ENCODE data around the gene NFYC.
A peak's percentile ranks its signal among the peaks of the same experiment; 100 is the strongest.

NFYC gene

GRCh38 chr1:40783001-40783905 is 91.7 kb downstream of the NFYC start, which contains the start of gene KCNQ4:
Gene KCNQ4, plus strand, starts transcription at chr1:40783787. Its CDS starts 307 bp downstream, at chr1:40784094.
- peak within 1 kb of the TSS; percentile 17 for H3K4me3 ChIP-seq (ENCODE audit: low read depth, low read length)
- TF ChIP-seq CTCF (IDR thresholded peaks at IDR 0.05; ENCODE audit: low read depth, low read length) = no peak

GRCh38 chr1:40784141-40784770 is 92.8 kb downstream of the NFYC start:
- DNase-seq (ENCODE audit: low read depth, low spot score) = no peak
- peak overlapping the region; percentile 3 for H3K4me3 ChIP-seq (ENCODE audit: low read depth, low read length)
- no peak for TF ChIP-seq CTCF (IDR thresholded peaks at IDR 0.05; ENCODE audit: low read depth, low read length)
- in situ Hi-C loops (cut with HindIII; ENCODE audit: low sequenced_read_pairs) = no loop called here

More at GRCh38 chr1:40783001-40783905, 91.7 kb downstream of the NFYC start, which contains the start of gene KCNQ4:
- in situ Hi-C loops (cut with HindIII; ENCODE audit: low sequenced_read_pairs) = no loop called here
- no peak for DNase-seq (ENCODE audit: low read depth, low spot score)

GRCh38 chr1:40784771-40785151 is 93.3 kb downstream of the NFYC start:
- TF ChIP-seq CTCF (IDR thresholded peaks at IDR 0.05; ENCODE audit: low read depth, low read length) = no peak
- DNase-seq (ENCODE audit: low read depth, low spot score) = no peak
- in situ Hi-C loops (cut with HindIII; ENCODE audit: low sequenced_read_pairs) = no loop called here
- H3K4me3 ChIP-seq (ENCODE audit: low read depth, low read length) = no peak overlapping the region

GRCh38 chr1:40785446-40785845 is 93.9 kb downstream of the NFYC start:
- no peak for TF ChIP-seq CTCF (IDR thresholded peaks at IDR 0.05; ENCODE audit: low read depth, low read length)
- DNase-seq (ENCODE audit: low read depth, low spot score) = no peak
- in situ Hi-C loops (cut with HindIII; ENCODE audit: low sequenced_read_pairs) = no loop called here
- no peak overlapping the region for H3K4me3 ChIP-seq (ENCODE audit: low read depth, low read length)

DNA sequence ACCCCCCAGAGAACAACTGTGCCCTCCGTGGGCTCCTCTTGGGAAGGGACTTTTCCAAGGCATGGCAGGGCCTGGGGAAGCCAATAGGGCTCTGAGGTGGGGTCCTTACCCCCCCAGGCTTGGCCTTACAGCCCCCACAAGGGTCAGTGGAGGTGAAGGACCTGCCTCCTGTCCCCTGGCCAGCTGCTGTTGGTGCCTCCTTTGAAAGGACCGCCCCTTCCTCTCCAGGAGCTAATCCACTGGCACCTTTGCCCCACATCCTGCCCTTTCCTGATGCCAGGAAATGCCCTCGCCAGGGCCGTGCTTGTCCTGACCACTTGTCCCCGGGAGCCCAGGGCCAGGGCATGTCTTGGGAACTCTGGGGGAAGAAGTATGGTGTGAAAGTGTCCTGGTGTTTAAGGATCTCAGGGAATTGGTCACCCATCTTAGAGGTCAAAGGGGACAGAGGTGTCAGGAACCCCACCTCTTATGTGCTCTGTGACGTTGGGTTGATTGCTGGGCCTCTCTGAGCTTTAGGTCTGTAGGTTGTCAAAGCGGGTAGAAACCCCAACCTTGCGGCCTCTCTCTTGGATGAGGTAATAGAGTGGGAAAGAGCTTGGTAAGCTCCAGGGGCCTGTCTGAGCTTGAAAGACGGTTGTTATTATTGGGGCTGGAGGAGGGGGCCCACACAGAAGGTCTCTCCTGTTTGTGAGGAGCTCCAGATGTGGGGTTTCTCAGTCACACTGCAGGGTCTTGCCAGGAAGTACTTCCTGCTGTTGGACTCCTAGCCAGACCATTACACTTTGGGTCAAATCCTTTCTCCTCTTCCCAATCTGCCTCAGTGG is 94.9 kb downstream of the NFYC start:
- no peak for TF ChIP-seq CTCF (IDR thresholded peaks at IDR 0.05; ENCODE audit: low read depth, low read length)
- no peak overlapping the region for H3K4me3 ChIP-seq (ENCODE audit: low read depth, low read length)
- DNase-seq (ENCODE audit: low read depth, low spot score) = no peak
- in situ Hi-C loops (cut with HindIII; ENCODE audit: low sequenced_read_pairs) = no loop called here

Data from astrocyte of the spinal cord (primary cell).